WTC11 (cell line): Measurements from ENCODE around the gene CTNNA3.

ENCODE experiments used
- MYBL2 ChIP-seq: sonication (generic); formaldehyde crosslinking; IDR thresholded peaks from 2 replicates; pipeline ENCODE4 v1.8.1; 2023; ENCODE audit warnings: mild to moderate bottlenecking, moderate library complexity, missing genetic modification reagents
- TF ChIP-seq, protein P1 (sequence below): fragments of 200-600 bp; IDR thresholded peaks from 2 replicates; pipeline ENCODE4 v1.8.0; 2022; ENCODE audit warnings: antibody characterized with exemption

GRCh38 chr10:67151471-67151870 is 544.5 kb downstream of the CTNNA3 start:
- TF ChIP-seq, protein P1, sequence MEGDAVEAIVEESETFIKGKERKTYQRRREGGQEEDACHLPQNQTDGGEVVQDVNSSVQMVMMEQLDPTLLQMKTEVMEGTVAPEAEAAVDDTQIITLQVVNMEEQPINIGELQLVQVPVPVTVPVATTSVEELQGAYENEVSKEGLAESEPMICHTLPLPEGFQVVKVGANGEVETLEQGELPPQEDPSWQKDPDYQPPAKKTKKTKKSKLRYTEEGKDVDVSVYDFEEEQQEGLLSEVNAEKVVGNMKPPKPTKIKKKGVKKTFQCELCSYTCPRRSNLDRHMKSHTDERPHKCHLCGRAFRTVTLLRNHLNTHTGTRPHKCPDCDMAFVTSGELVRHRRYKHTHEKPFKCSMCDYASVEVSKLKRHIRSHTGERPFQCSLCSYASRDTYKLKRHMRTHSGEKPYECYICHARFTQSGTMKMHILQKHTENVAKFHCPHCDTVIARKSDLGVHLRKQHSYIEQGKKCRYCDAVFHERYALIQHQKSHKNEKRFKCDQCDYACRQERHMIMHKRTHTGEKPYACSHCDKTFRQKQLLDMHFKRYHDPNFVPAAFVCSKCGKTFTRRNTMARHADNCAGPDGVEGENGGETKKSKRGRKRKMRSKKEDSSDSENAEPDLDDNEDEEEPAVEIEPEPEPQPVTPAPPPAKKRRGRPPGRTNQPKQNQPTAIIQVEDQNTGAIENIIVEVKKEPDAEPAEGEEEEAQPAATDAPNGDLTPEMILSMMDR = no peak
- no peak for TF ChIP-seq MYBL2 (CRISPR knock-in tag)
